Measurements from ENCODE around the gene BBS2.

The BBS2 gene

DNA sequence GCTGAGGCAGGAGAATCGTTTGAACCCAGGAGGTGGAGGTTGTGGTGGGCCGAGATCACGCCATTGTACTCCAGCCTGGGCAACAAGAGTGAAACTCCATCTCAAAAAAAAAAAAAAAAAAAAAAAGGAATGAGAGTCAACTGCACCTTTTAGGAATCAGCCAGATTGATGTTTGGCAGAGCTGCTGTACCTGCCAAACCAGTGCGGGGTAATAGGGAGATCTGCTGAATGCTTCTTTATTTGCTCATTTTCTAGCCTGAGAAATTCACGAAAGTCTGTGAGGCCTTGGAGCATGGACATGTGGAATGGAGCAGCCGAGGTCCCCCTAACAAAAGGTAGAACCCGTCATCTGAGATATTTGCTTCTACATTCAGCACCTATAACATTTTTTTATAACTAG is 50.1 kb downstream of the BBS2 start:
- in situ Hi-C loops (cut with MboI; ENCODE audit: low sequenced_read_pairs, unreplicated experiment) = no loop called here
- TF ChIP-seq, protein P1, sequence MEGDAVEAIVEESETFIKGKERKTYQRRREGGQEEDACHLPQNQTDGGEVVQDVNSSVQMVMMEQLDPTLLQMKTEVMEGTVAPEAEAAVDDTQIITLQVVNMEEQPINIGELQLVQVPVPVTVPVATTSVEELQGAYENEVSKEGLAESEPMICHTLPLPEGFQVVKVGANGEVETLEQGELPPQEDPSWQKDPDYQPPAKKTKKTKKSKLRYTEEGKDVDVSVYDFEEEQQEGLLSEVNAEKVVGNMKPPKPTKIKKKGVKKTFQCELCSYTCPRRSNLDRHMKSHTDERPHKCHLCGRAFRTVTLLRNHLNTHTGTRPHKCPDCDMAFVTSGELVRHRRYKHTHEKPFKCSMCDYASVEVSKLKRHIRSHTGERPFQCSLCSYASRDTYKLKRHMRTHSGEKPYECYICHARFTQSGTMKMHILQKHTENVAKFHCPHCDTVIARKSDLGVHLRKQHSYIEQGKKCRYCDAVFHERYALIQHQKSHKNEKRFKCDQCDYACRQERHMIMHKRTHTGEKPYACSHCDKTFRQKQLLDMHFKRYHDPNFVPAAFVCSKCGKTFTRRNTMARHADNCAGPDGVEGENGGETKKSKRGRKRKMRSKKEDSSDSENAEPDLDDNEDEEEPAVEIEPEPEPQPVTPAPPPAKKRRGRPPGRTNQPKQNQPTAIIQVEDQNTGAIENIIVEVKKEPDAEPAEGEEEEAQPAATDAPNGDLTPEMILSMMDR (IDR thresholded peaks at IDR 0.05; ENCODE audit: borderline replicate concordance, control extremely low read depth, extremely low read depth, insufficient read depth, missing control alignments) = no peak
- no peak for DNase-seq (ENCODE audit: low spot score)

DNA sequence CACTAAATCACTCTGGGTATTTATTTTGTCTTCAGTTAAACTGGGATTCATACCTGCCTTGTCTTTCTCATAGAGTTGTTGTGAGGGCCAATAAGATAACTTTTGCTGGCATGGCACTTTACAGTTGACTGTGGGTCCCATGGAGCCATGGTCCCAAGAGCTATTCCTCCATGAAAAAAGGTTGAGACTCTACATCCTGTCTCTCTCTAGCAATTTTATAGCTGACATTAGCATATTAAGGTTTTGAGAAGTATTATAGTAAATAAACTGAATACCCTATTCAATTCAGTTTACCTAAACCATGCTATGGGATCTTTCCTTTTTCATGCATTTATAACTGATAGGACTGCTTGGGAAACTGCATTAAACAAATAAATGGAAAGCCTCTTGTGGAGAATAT is 51.0 kb downstream of the BBS2 start:
- in situ Hi-C loops (cut with MboI; ENCODE audit: low sequenced_read_pairs, unreplicated experiment) = no loop called here
- DNase-seq (ENCODE audit: low spot score) = no peak
- TF ChIP-seq, protein P1 (IDR thresholded peaks at IDR 0.05; ENCODE audit: borderline replicate concordance, control extremely low read depth, extremely low read depth, insufficient read depth, missing control alignments) = no peak

DNA sequence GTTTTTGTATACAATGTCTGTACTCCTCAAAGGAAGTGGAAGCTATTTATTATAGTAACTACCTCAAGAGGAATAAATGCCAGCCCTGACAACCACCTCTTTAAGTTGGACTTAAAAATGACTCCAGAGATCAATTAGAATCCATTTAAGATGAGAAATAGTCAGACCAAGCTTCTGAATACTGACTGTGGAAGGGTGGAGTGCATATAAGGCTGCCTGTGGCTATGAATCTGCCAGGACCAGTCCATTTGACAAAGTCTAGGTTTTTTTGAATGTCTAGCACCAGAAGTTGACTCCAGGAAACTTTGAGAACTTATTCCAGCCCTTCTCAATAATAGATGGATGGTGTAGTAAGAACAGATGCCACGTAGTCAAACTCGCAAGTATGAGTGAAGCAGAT is 53.5 kb downstream of the BBS2 start:
- TF ChIP-seq, protein P1 (IDR thresholded peaks at IDR 0.05; ENCODE audit: borderline replicate concordance, control extremely low read depth, extremely low read depth, insufficient read depth, missing control alignments) = no peak
- no peak for DNase-seq (ENCODE audit: low spot score)
- in situ Hi-C loops (cut with MboI; ENCODE audit: low sequenced_read_pairs, unreplicated experiment) = no loop called here

DNA sequence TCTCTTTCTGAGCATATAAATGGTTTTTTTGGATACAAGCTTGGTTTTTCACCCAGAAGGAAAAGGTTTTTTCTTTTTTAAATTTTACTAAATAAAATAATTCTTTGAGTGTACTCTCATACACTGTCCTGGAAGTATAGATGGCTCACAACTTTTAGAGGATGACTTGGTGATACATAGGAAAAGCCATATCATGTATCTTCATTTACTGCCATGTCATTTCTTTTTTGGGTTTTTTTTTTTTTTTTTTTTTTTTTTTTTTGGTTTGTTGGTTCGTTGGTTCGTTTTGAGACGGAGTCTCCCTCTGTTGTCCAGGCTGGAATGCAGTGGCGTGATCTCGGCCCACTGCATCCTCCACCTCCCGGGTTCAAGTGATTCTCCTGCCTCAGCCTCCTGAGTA is 56.7 kb downstream of the BBS2 start:
- in situ Hi-C loops (cut with MboI; ENCODE audit: low sequenced_read_pairs, unreplicated experiment) = no loop called here
- TF ChIP-seq, protein P1 (IDR thresholded peaks at IDR 0.05; ENCODE audit: borderline replicate concordance, control extremely low read depth, extremely low read depth, insufficient read depth, missing control alignments) = no peak

DNA sequence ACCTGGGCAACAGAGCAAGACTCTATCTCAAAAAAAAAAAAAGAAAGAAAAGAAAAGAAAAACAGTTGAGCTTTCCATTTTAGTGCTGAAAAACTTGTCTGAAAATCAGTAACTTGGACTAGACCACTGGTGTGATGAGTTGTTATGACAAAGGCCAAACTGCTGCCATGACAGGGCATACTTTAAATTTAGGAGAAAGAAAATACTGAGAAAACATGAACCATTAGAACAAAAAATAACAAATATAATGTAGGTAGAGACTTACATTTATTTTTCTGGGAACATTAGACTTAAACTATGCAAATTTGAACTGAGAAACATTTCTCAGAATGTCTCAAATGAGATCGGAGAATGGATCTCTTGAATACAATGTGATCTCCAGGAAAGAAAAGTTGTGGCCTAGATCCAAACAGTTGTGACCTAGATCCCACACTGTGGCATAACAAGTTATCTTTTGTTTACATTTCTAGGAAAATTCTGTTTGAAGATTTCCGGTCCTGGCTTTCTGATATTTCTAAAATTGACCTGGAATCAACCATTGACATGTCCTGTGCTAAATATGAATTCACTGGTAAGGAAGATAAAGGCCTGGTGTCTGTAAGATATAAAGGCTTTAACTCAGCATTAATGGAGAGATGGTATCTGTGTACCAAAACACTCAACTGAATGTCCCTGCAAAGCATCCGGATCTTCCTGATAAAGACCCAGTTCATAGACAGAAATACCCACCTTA is 57.6 kb downstream of the BBS2 start:
- DNase-seq (ENCODE audit: low spot score) = no peak
- in situ Hi-C loops (cut with MboI; ENCODE audit: low sequenced_read_pairs, unreplicated experiment) = no loop called here
- TF ChIP-seq, protein P1 (IDR thresholded peaks at IDR 0.05; ENCODE audit: borderline replicate concordance, control extremely low read depth, extremely low read depth, insufficient read depth, missing control alignments) = no peak

More for the DNA sequence above, 56.7 kb downstream of the BBS2 start:
- DNase-seq (ENCODE audit: low spot score) = no peak

DNA sequence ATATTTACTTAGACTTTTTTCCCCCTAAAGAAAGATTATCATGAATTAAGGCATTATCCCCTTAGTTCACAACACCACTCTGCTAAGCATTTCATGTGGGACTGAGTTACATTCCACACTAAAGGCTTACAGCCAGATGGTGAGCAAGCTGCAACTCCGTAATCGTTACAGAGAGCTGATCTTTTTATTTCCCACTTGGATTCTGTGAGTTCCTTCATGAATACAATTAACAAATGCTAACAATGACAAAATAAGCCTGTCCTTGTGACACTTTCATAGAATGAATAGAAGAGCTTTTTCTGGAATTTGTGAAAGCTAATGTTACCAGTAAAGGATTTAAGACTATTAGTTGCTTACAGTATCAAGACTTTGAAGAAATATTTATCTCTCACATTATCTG is 59.7 kb downstream of the BBS2 start:
- DNase-seq (ENCODE audit: low spot score) = no peak
- in situ Hi-C loops (cut with MboI; ENCODE audit: low sequenced_read_pairs, unreplicated experiment) = no loop called here
- TF ChIP-seq, protein P1 (IDR thresholded peaks at IDR 0.05; ENCODE audit: borderline replicate concordance, control extremely low read depth, extremely low read depth, insufficient read depth, missing control alignments) = no peak
